Lower lobe of right lung (tissue), 2 donors: ENCODE measurements around the gene CSRNP2. TPM values are rescaled to one million over a fixed set of nuclear protein-coding genes. Genes with fewer than 3 reads are reported as not detected.
A peak's percentile ranks its signal among the peaks of the same experiment; 100 is the strongest.

Experiments
- ATAC-seq, 2 donors: fragments of 200-7000 bp; cut with Tn5 transposase; one replicate each; pipeline ENCODE4 v1.9.1; 2020 to 2022; ENCODE audit warnings: mild to moderate bottlenecking in 2 of 2, moderate library complexity in 2 of 2
- DNase-seq: peaks from one replicate; pipeline ENCODE4 v3.0.0-alpha.2; 2020
- H3K27ac ChIP-seq: fragments of 200-600 bp; one replicate; pipeline ENCODE4 v1.8.0; 2022
- H3K27me3 ChIP-seq: fragments of 200-600 bp; one replicate; pipeline ENCODE4 v1.8.0; 2022; ENCODE audit warnings: low read depth
- H3K36me3 ChIP-seq: fragments of 200-600 bp; one replicate; pipeline ENCODE4 v1.8.0; 2022; ENCODE audit warnings: mild to moderate bottlenecking
- H3K4me1 ChIP-seq: fragments of 200-600 bp; one replicate; pipeline ENCODE4 v1.8.0; 2022
- H3K4me3 ChIP-seq: fragments of 200-600 bp; one replicate; pipeline ENCODE4 v1.8.0; 2022; ENCODE audit warnings: mild to moderate bottlenecking
- H3K9me3 ChIP-seq: fragments of 200-600 bp; one replicate; pipeline ENCODE4 v1.8.0; 2022
- CTCF ChIP-seq: fragments of 200-600 bp; IDR thresholded peaks from one replicate; pipeline ENCODE4 v1.8.0; 2022; ENCODE audit warnings: antibody characterized with exemption, mild to moderate bottlenecking
- intact Hi-C: fragments of 100-400 bp; cut with DNase I; formaldehyde crosslinking; loops from one replicate; pipeline ENCODE4 v1.11.0; 2022
- total RNA-seq: library from RNA; stranded (reverse); fragmentation: NEBNext Ultra II Directional; extraction: Animal tissue kit (Norgen Biotek cat#: 25700); gene quantifications from one replicate; pipeline ENCODE4 v1.2.1, GENCODE V29; 2021
- donor health status: DM: no; HTN: yes; CAD: no; lungs with severe emphysema.

The CSRNP2 gene
- total RNA-seq, 1 donor from 2014 or later, result 21.2 TPM

GRCh38 chr12:51047655-51048540 lies 35.5 kb downstream of the CSRNP2 start, which contains the start of gene LETMD1:
TSS of gene LETMD1 (plus strand) at chr12:51048327. CDS start at chr12:51048357, 30 bp downstream.
- H3K27me3 ChIP-seq, result no peaks in the 10 kb centered on the region
- ATAC-seq (peak; percentile 99), DNase-seq (peak; percentile 93)
- intact Hi-C loops, result no loop called here
- H3K9me3 ChIP-seq, result no peaks in the 10 kb centered on the region
- H3K4me3 ChIP-seq, result peak within 1 kb of the TSS; percentile 83
- H3K4me1 ChIP-seq, result peaks cover 31% of the 10 kb centered on the region
- peak within 1 kb of the TSS; percentile 92 for H3K27ac ChIP-seq
- H3K36me3 ChIP-seq, result peaks cover 33% of the 10 kb centered on the region
- peak; percentile 92 for TF ChIP-seq CTCF

- no peak for DNase-seq
- H3K4me1 ChIP-seq, result no peaks in the 10 kb centered on the region
- no peaks in the 10 kb centered on the region for H3K27me3 ChIP-seq
- no peak overlapping the region for H3K4me3 ChIP-seq
- ATAC-seq, result no peak
- H3K9me3 ChIP-seq, result no peaks in the 10 kb centered on the region
- no peak overlapping the region for H3K27ac ChIP-seq
- H3K36me3 ChIP-seq, result no peaks in the 10 kb centered on the region
- TF ChIP-seq CTCF, result no peak
- intact Hi-C loops, result no loop called here
These were observed 47.1 kb downstream of the CSRNP2 start for GRCh38 chr12:51036279-51036678.

GRCh38 chr12:51033457-51034089 lies 49.8 kb downstream of the CSRNP2 start:
- no peak for DNase-seq
- H3K9me3 ChIP-seq, result no peaks in the 10 kb centered on the region
- intact Hi-C loops, result no loop called here
- no peak overlapping the region for H3K4me3 ChIP-seq
- H3K27me3 ChIP-seq, result no peaks in the 10 kb centered on the region
- no peak overlapping the region for H3K27ac ChIP-seq
- H3K4me1 ChIP-seq, result no peaks in the 10 kb centered on the region
- TF ChIP-seq CTCF, result no peak
- no peaks in the 10 kb centered on the region for H3K36me3 ChIP-seq
- no peak for ATAC-seq

- Histone ChIP-seq H3K27me3 (no peaks in the 10 kb centered on the region), H3K27ac (no peak overlapping the region), H3K9me3 (no peaks in the 10 kb centered on the region), H3K4me3 (no peak overlapping the region), H3K4me1 (no peaks in the 10 kb centered on the region), H3K36me3 (no peaks in the 10 kb centered on the region)
- no peak for DNase-seq
- no peak for TF ChIP-seq CTCF
- intact Hi-C loops, result no loop called here
- no peak for ATAC-seq
These were observed 50.3 kb downstream of the CSRNP2 start for GRCh38 chr12:51033048-51033447.

- no peak for ATAC-seq
- intact Hi-C loops, result no loop called here
- Histone ChIP-seq H3K27me3 (no peaks in the 10 kb centered on the region), H3K36me3 (no peaks in the 10 kb centered on the region), H3K9me3 (no peaks in the 10 kb centered on the region), H3K27ac (peak overlapping the region; percentile 37), H3K4me1 (peaks cover 11% of the 10 kb centered on the region), H3K4me3 (no peak overlapping the region)
- no peak for DNase-seq
- TF ChIP-seq CTCF, result no peak
These were observed 54.6 kb downstream of the CSRNP2 start for GRCh38 chr12:51028813-51029150.
